Heart left ventricle (tissue), 16 donors: ENCODE data around the gene GALNT13. TPM values are rescaled to one million over a fixed set of nuclear protein-coding genes. Genes with fewer than 3 reads are reported as not detected.

Experiments
- ATAC-seq, 4 donors: fragments of 200-7000 bp; cut with Tn5 transposase; one replicate each; pipeline ENCODE4 v1.9.1; 2020 to 2022; ENCODE audit warnings: moderate library complexity in 4 of 4, mild to moderate bottlenecking in 3 of 4, moderate number of reproducible peaks in 1 of 4
- DNase-seq, 5 donors: peaks; one replicate each; pipeline ENCODE4 v3.0.0-alpha.2; 2020
- H3K27ac ChIP-seq, 12 donors: fragments of 200-600 bp; sonication (generic) in 4 of 12; one replicate each; pipeline versions ENCODE4 v1.5.0 to v1.8.0; 2016 to 2022; ENCODE audit warnings: mild to moderate bottlenecking in 2 of 12
- H3K27me3 ChIP-seq, 9 donors: fragments of 200-600 bp; sonication (generic) in 2 of 9; one replicate each; pipeline versions ENCODE4 v1.5.1 to v1.8.0; 2016 to 2022; ENCODE audit warnings: mild to moderate bottlenecking in 3 of 9
- H3K36me3 ChIP-seq, 9 donors: fragments of 200-600 bp; sonication (generic) in 2 of 9; one replicate each; pipeline versions ENCODE4 v1.5.0 to v1.8.0; 2018 to 2022; ENCODE audit warnings: mild to moderate bottlenecking in 2 of 9
- H3K4me1 ChIP-seq, 12 donors: fragments of 200-600 bp; sonication (generic) in 4 of 12; one replicate each; pipeline versions ENCODE4 v1.5.0 to v1.8.0; 2016 to 2022; ENCODE audit warnings: mild to moderate bottlenecking in 3 of 12
- H3K4me3 ChIP-seq, 12 donors: fragments of 200-600 bp; sonication (generic) in 4 of 12; one replicate each; pipeline versions ENCODE4 v1.5.0 to v1.8.0; 2017 to 2022; ENCODE audit warnings: mild to moderate bottlenecking in 9 of 12, moderate library complexity in 4 of 12
- H3K9me3 ChIP-seq, 12 donors: fragments of 200-600 bp; sonication (generic) in 4 of 12; one replicate each; pipeline versions ENCODE4 v1.5.0 to v1.8.0; 2016 to 2022; ENCODE audit warnings: mild to moderate bottlenecking in 1 of 12
- CTCF ChIP-seq, 12 donors: fragments of 200-600 bp; sonication (generic) in 4 of 12; IDR thresholded peaks; one replicate each; pipeline versions ENCODE4 v1.5.0 to v1.8.0; 2018 to 2022; ENCODE audit warnings: antibody characterized with exemption in 12 of 12, mild to moderate bottlenecking in 5 of 12
- POLR2A ChIP-seq, 2 donors: fragments of 450-650 bp; IDR thresholded peaks; one replicate each; pipeline ENCODE4 v1.6.1; 2017; ENCODE audit warnings: antibody characterized with exemption in 2 of 2, mild to moderate bottlenecking in 2 of 2, moderate library complexity in 2 of 2
- WGBS, 4 donors: extraction: QIAGEN DNeasy Blood & Tissue Kit in 2 of 4; methylation state at CpG; one replicate each; pipeline versions ENCODE4 v1.1.5 to v1.1.7; 2013 to 2018; 5-methylcytosine and 5-hydroxymethylcytosine counted together
- intact Hi-C, 10 donors: fragments of 100-400 bp; cut with DNase I; formaldehyde crosslinking; loops; one replicate each; pipeline versions ENCODE4 v1.11.1 to v1.14.2; 2022
- polyA plus RNA-seq, 2 donors: library from polyadenylated mRNA; stranded (reverse); fragments of 200-250 nt; gene quantifications; one replicate each; pipeline ENCODE4 v1.2.3, GENCODE V29; 2013
- total RNA-seq, 9 donors: library from RNA; depleted of rRNA in 2 of 9; stranded (reverse); fragments of >200 nt in 2 of 9; fragmentation: NEBNext Ultra II Directional in 3 of 9; extraction: Animal tissue kit (Norgen Biotek cat#: 25700) in 3 of 9; gene quantifications; one replicate each; pipeline versions ENCODE4 v1.1.0 to v1.2.4, GENCODE V29; 2016 to 2023
- donor health status: ischemic (EF 13 %, LVEDD 7.1; RV severe dilation, severe dysfunction).
- donor health status: healthy with polysubstance abuse.
- donor health status: DM: no; HTN: yes; CAD: no.
- donor health status: DM: no; HTN: no; CAD: no.
- donor health status: ischemic (EF 25% LVEDD 6.9; RV normal size, moderate dysfunction).
- donor health status: ischemic (EF 25% LVEDD 5.7; RV mildly dilated, moderate dysfunction).
- donor health status: healthy.
- donor health status: DM: yes; HTN: yes; CAD: no.
- donor health status: ischemic (EF 35%, LVEDD 5.7; RV mildly dilated, moderate dysfunction).
- donor health status: nonischemic (EF 11% LVEDD 7.7; RV severe dilation, severe dysfunction).
- donor health status: DM: yes; HTN: yes; CAD: no.
- donor health status: PGD.
- donor health status: ischemic (EF 29% LVEDD 5.4; RV normal size, mild dysfunction).
- donor health status: nonischemic (EF 23%, LVEDD 6.1; RV moderate dilation, normal function).

The GALNT13 gene
- total and polyA plus RNA-seq, 11 donors: 0.11 to 1.5 (median 0.22) TPM; not detected in 3

- H3K4me1 ChIP-seq: no peaks in the 10 kb centered on the region
- H3K27me3 ChIP-seq: no peaks in the 10 kb centered on the region
- TF ChIP-seq CTCF (IDR thresholded peaks at IDR 0.05): no peak
- no peak for TF ChIP-seq POLR2A (IDR thresholded peaks at IDR 0.05)
- H3K9me3 ChIP-seq: no peaks in the 10 kb centered on the region
- no peak overlapping the region for H3K27ac ChIP-seq
- no peak overlapping the region for H3K4me3 ChIP-seq
- ATAC-seq: no peak
- intact Hi-C loops: no loop called here
- no peaks in the 10 kb centered on the region for H3K36me3 ChIP-seq
- 50 to 84% (median 65%) methylated on average over 2 to 3 of the region's 3 CpGs for WGBS, 4 donors
- no peak for DNase-seq
Measured at GRCh38 chr2:154338352-154338967, 466.7 kb downstream of the GALNT13 start.

- no peak for DNase-seq
- no peak for ATAC-seq
- intact Hi-C loops: no loop called here
Measured at GRCh38 chr2:154343282-154343681, 471.6 kb downstream of the GALNT13 start.

DNA sequence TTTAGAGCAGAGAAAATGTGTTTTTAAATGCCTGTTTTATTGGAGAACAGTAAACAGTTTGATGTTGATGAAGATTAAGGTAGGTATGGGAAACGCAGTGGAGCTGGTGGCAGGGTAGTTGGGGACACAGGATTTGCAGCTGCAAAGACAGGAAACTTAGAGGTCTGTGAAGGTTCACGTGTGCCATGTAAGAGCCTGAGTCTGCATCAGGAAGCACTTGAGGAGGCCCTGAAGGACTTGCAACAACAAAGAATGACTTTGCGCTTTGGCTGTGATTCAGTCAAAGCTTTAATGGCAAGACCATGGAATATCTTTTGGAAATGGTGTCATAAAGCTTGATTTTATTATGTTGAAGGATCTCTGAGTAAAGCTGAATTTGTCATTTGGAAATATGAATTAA is 479.2 kb downstream of the GALNT13 start:
- intact Hi-C loops: no loop called here
- H3K27me3 ChIP-seq: no peaks in the 10 kb centered on the region
- H3K9me3 ChIP-seq: no peaks in the 10 kb centered on the region
- H3K4me3 ChIP-seq: no peak overlapping the region
- no peak overlapping the region for H3K27ac ChIP-seq
- TF ChIP-seq POLR2A (IDR thresholded peaks at IDR 0.05): no peak
- no peak for TF ChIP-seq CTCF (IDR thresholded peaks at IDR 0.05)
- WGBS, 4 donors: 65 to 70% (median 67%) methylated on average over 3 of the region's 3 CpGs
- H3K36me3 ChIP-seq: no peaks in the 10 kb centered on the region
- ATAC-seq: no peak
- no peaks in the 10 kb centered on the region for H3K4me1 ChIP-seq
- no peak for DNase-seq

More at GRCh38 chr2:154343282-154343681, 471.6 kb downstream of the GALNT13 start:
- TF ChIP-seq POLR2A (IDR thresholded peaks at IDR 0.05): no peak
- no peak for TF ChIP-seq CTCF (IDR thresholded peaks at IDR 0.05)
- Histone ChIP-seq H3K27me3 (no peaks in the 10 kb centered on the region), H3K4me3 (no peak overlapping the region), H3K4me1 (no peaks in the 10 kb centered on the region), H3K27ac (no peak overlapping the region), H3K9me3 (no peaks in the 10 kb centered on the region), H3K36me3 (no peaks in the 10 kb centered on the region)

DNA sequence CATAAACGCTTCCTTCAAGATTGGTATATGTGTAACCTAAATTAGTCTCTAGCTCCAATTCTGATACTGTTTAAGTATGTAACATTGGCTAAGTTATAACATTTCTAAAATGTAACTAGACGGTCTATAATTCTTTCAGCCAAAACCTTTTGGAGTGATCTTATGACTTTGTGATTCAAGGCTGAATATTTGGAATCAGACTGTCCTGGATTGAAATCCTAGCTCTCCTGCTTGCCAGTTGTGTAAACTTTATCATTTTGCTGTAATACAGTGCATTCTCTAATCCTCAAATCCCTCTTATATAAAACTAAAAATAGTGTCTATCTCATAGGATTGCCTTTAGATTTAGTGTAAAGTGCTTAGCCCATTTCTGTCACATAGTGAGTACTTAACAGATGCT is 489.6 kb downstream of the GALNT13 start:
- intact Hi-C loops: no loop called here
- 80 to 89% (median 87%) methylated on average over 2 of the region's 2 CpGs for WGBS, 4 donors
- no peak for ATAC-seq

More for the DNA sequence above, 489.6 kb downstream of the GALNT13 start:
- Histone ChIP-seq H3K9me3 (no peaks in the 10 kb centered on the region), H3K27me3 (peaks cover 0 to 2% (median 0%) of the 10 kb centered on the region in 9 donors), H3K4me3 (no peak overlapping the region), H3K36me3 (no peaks in the 10 kb centered on the region), H3K4me1 (no peaks in the 10 kb centered on the region), H3K27ac (no peak overlapping the region)
- no peak for TF ChIP-seq CTCF (IDR thresholded peaks at IDR 0.05)
- TF ChIP-seq POLR2A (IDR thresholded peaks at IDR 0.05): no peak
- DNase-seq: no peak
